GM12801 (cell line): ENCODE results near the gene TLL1.

Source experiments
- TF ChIP-seq, protein P1 (sequence below): IDR thresholded peaks from one replicate; pipeline ENCODE4 v1.5.1; 2011; ENCODE audit warnings: control low read depth; ENCODE audit not compliant: insufficient read length; ENCODE audit errors: extremely low read depth

The TLL1 gene

DNA sequence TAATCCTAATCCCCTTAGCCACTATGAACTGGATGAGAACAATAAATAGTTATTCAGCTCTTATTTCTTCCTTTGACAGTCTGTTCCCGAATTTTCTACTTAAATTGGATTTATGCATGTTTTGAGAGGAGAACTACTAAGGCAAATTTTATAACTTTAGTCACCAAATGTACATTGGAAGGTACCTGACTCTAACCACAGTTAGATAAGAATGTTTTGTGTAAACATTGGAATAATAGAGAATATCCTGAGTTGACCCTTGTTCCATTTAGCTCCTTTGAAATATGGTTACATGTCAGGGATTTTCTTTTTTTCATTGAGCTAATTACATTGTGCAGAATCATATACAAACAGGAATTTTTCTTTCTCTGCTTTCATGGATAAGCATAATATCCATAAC is 202.6 kb downstream of the TLL1 start:
- TF ChIP-seq, protein P1, sequence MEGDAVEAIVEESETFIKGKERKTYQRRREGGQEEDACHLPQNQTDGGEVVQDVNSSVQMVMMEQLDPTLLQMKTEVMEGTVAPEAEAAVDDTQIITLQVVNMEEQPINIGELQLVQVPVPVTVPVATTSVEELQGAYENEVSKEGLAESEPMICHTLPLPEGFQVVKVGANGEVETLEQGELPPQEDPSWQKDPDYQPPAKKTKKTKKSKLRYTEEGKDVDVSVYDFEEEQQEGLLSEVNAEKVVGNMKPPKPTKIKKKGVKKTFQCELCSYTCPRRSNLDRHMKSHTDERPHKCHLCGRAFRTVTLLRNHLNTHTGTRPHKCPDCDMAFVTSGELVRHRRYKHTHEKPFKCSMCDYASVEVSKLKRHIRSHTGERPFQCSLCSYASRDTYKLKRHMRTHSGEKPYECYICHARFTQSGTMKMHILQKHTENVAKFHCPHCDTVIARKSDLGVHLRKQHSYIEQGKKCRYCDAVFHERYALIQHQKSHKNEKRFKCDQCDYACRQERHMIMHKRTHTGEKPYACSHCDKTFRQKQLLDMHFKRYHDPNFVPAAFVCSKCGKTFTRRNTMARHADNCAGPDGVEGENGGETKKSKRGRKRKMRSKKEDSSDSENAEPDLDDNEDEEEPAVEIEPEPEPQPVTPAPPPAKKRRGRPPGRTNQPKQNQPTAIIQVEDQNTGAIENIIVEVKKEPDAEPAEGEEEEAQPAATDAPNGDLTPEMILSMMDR, result no peak

DNA sequence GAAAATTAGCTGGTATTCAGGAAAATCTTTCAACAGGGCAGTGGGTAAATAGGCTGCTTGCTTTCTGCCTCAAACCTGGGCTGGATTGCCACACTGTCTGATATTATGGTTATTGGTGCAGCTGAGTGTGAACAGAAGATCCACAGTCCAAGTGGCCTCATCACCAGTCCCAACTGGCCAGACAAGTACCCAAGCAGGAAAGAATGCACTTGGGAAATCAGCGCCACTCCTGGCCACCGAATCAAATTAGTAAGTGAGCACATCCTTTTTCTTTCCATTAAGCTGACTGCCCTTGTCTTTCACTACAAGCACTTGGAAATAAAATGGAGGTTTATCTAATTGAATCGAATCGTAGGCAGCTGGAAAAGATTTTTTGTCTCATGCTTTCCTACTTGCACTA is 204.7 kb downstream of the TLL1 start:
- TF ChIP-seq, protein P1, result no peak

DNA sequence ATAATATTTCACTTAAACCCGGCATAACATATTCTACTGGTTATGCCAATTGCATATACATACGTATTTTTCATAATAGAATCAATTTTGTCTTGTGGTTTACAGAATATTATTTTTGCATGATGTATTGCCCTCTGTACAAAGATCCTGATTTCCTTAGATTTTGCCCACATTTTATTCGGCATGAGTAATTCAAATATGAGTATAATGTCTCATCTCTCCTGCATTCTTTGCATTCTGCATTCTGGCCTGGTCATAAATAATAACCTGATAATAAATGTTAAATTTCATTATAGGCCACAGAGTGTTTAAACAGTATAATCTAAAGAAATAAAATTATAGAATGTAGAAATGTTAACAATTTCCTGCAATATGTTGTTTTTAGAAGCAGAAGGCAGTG is 205.3 kb downstream of the TLL1 start:
- TF ChIP-seq, protein P1, result no peak

DNA sequence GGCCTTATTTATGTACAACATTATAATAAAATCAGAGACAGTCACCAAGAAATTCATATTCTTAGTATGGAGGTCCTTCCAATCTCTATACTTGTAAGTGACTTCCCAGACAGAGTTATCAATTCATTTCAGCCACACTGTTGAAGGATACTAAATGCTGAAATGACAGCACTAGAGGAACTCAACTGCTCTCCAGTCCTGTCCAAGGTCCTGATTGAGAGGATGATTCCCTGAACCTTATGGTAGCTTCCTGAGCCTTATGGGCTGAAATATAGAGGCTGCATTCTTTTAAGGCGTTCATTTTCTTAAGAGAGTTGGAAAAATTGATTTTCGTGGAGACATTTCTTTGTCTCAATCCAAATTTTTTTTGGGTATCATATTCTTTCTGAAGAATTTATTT is 205.9 kb downstream of the TLL1 start:
- TF ChIP-seq, protein P1, result no peak

DNA sequence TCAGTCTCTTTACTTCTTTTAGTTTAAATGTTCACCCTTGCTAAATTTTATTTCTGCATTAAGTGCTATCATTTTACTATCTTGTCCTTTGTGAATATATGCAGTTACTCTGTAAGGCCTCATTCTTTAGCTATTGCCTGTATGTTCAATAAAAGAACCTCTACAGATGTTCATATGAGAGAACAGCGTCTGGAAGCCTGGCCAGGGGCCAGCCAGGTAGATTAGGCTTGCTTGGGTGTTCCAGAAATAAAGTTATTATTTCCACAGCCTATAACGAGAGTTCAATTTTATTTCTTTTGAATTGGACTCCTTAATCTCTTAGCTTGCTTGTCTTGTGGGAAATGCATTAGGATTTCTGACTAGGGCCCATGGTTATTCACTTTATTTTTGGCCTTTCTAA is 214.5 kb downstream of the TLL1 start:
- TF ChIP-seq, protein P1, result no peak

DNA sequence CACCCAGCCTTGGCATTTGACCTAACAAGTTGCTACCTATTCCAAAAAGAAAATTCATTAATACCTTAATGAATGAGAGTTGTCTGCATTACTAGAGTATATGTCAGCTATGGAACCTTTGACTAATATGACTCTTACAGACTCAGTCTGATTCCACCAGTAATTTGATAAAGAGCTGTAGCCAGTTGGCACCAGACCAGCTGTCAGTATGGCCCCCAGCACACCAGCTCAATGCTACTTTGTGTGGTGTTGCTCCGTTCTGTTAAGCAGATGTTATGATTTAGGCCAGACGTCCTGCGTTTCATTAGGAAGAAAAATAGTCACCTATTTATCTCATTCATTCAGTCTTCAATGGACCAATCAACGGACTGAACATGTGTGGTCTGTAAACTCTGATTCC is 215.5 kb downstream of the TLL1 start:
- TF ChIP-seq, protein P1, result no peak

DNA sequence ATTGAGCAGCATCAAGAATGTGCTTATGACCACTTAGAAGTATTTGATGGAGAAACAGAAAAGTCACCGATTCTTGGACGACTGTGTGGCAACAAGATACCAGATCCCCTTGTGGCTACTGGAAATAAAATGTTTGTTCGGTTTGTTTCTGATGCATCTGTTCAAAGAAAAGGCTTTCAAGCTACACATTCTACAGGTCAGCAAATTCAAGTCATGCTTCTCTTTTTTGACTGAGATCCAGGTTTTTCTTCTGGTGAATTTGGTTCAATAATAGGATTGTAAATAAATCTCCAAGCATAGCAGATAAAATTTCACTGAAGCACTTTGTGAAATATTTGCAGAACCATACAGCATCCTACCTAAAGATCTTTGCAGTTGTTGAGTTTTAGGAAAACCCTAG is 218.1 kb downstream of the TLL1 start:
- TF ChIP-seq, protein P1, result no peak
